ENCODE results near the gene GALT. TPM values are rescaled to one million over a fixed set of nuclear protein-coding genes. Genes with fewer than 3 reads are reported as not detected.

Gene GALT
- total and polyA plus RNA-seq, 2 of the 13 experiments (the other 11 are each of a cell fraction or from before 2014, with no cell fraction given), result 40.4 to 46.3 TPM

GRCh38 chr9:34675048-34675714 is 28.7 kb downstream of the GALT start (continued):
- TF ChIP-seq ZNF407 (CRISPR knock-in tag; IDR thresholded peaks at IDR 0.05; ENCODE audit: not compliant biosample characterization) (no peak), HOXA5 (CRISPR knock-in tag; IDR thresholded peaks at IDR 0.05) (peak; percentile 62; the same call in 1 of the 2 replicates), ZMAT3 (CRISPR knock-in tag; conservative IDR thresholded peaks at IDR 0.05) (no peak), ZNF75D (CRISPR knock-in tag; IDR thresholded peaks at IDR 0.05; ENCODE audit: borderline replicate concordance) (no peak), ZNF577 (CRISPR knock-in tag; IDR thresholded peaks at IDR 0.05; ENCODE audit: borderline replicate concordance, low read depth) (no peak), CREM (IDR thresholded peaks at IDR 0.05) (no peak), CREM (CRISPR knock-in tag; IDR thresholded peaks at IDR 0.05) (no peak), ZNF160 (CRISPR knock-in tag; IDR thresholded peaks at IDR 0.05) (no peak), NONO (IDR thresholded peaks at IDR 0.05) (no peak), NONO (CRISPR knock-in tag; conservative IDR thresholded peaks at IDR 0.05) (no peak), WIZ (CRISPR knock-in tag; IDR thresholded peaks at IDR 0.05) (no peak), DR1 (CRISPR knock-in tag; IDR thresholded peaks at IDR 0.05) (peak; percentile 20; the same call in 1 of the 2 replicates), MBNL3 (CRISPR knock-in tag; conservative IDR thresholded peaks at IDR 0.05) (no peak), CBX5 (CRISPR knock-in tag; IDR thresholded peaks at IDR 0.05; ENCODE audit: borderline replicate concordance) (peak; percentile 20; the same call in 1 of the 2 replicates), ZNF878 (CRISPR knock-in tag; IDR thresholded peaks at IDR 0.05) (no peak), ZNF709 (CRISPR knock-in tag; IDR thresholded peaks at IDR 0.05) (no peak), PRPF4 (IDR thresholded peaks at IDR 0.05; ENCODE audit: low read depth, low read length, poor library complexity, severe bottlenecking) (no peak), YEATS2 (CRISPR knock-in tag; IDR thresholded peaks at IDR 0.05; ENCODE audit: borderline replicate concordance) (peak; percentile 46; the same call in 1 of the 2 replicates), CC2D1A (CRISPR knock-in tag; IDR thresholded peaks at IDR 0.05) (no peak), THAP8 (CRISPR knock-in tag; IDR thresholded peaks at IDR 0.05; ENCODE audit: borderline replicate concordance) (no peak), ZNF816 (CRISPR knock-in tag; IDR thresholded peaks at IDR 0.05; ENCODE audit: borderline replicate concordance) (no peak), RELA (CRISPR knock-in tag; IDR thresholded peaks at IDR 0.05) (no peak), NR2F6 (IDR thresholded peaks at IDR 0.05) (no peak), NR2F6 (CRISPR knock-in tag; IDR thresholded peaks at IDR 0.05) (0 out of 2 replicates have a peak, but pooled peaks have one; percentile 20), IKZF1 (IDR thresholded peaks at IDR 0.05) (no peak)

Data from HepG2 (cell line).